GM12864 (cell line): Measurements from ENCODE around the gene SLF1.
"Not testable (repeated sequence)": the region's sequence is repeated elsewhere in the genome, so short reads cannot be mapped to it uniquely, and the experiment has no call there.

Experiments used
- DNase-seq: peaks from one replicate; pipeline ENCODE4 v3.0.0-alpha.2; 2011; ENCODE audit warnings: low read depth
- H3K4me3 ChIP-seq: 2 replicates; pipeline ENCODE4 v1.5.1; 2011; ENCODE audit warnings: mild to moderate bottlenecking, low read depth, low read length, control low read depth
- CTCF ChIP-seq: IDR thresholded peaks from 2 replicates; pipeline ENCODE4 v1.5.1; 2011; ENCODE audit warnings: low read depth, mild to moderate bottlenecking, moderate library complexity, low read length, control low read depth, inconsistent platforms; ENCODE audit errors: missing control alignments

SLF1 gene

GRCh38 chr5:94618493-94619328 lies at the start of gene SLF1, which contains the start of gene KIAA0825:
TSS of gene SLF1 (plus strand) at chr5:94618669. CDS start at chr5:94628811, 10,142 bp downstream.
TSS of gene KIAA0825 (minus strand) at chr5:94618604. CDS start at chr5:94537126, 81,478 bp downstream.
- peak; percentile 74 for DNase-seq
- peak within 1 kb of the TSS; percentile 69 for H3K4me3 ChIP-seq
- TF ChIP-seq CTCF: no peak

GRCh38 chr5:94571415-94571814 lies 47.1 kb upstream of the SLF1 start:
- no peak overlapping the region for H3K4me3 ChIP-seq
- TF ChIP-seq CTCF: no peak
- no peak for DNase-seq

GRCh38 chr5:94573349-94573748 lies 45.1 kb upstream of the SLF1 start:
- DNase-seq, H3K4me3 ChIP-seq: not testable (repeated sequence)

GRCh38 chr5:94575196-94575595 lies 43.3 kb upstream of the SLF1 start:
- DNase-seq: no peak
- no peak for TF ChIP-seq CTCF
- no peak overlapping the region for H3K4me3 ChIP-seq

- TF ChIP-seq CTCF: no peak
- H3K4me3 ChIP-seq: no peak overlapping the region
- peak; percentile 25 for DNase-seq
Measured at GRCh38 chr5:94577466-94578245, 40.8 kb upstream of the SLF1 start.

GRCh38 chr5:94595281-94595840 lies 23.1 kb upstream of the SLF1 start:
- no peak for TF ChIP-seq CTCF
- H3K4me3 ChIP-seq: no peak overlapping the region

GRCh38 chr5:94613583-94613982 lies 4.9 kb upstream of the SLF1 start:
- peak; percentile 17 for TF ChIP-seq CTCF
- no peak overlapping the region for H3K4me3 ChIP-seq
- DNase-seq: no peak

More at GRCh38 chr5:94595281-94595840, 23.1 kb upstream of the SLF1 start:
- no peak for DNase-seq
